GM12878 (cell line): ENCODE data around the gene DUS2. TPM values are rescaled to one million over a fixed set of nuclear protein-coding genes. Genes with fewer than 3 reads are reported as not detected.

Experiments
- CEBPB ChIP-seq, 2 experiments: fragments of 150-350 bp in 1 of 2; IDR thresholded peaks; 2 replicates each; pipeline ENCODE4 v1.6.1; 2012 to 2014; ENCODE audit warnings: low read depth in 2 of 2, low read length in 2 of 2, borderline replicate concordance in 1 of 2, inconsistent platforms in 1 of 2
- EGR1 ChIP-seq, 2 experiments: IDR thresholded peaks; 1 replicate in 1 of 2; 2 replicates in 1 of 2; pipeline ENCODE4 v1.6.1; 2011 to 2012; ENCODE audit warnings: low read depth in 2 of 2, low read length in 2 of 2, borderline replicate concordance in 1 of 2, mild to moderate bottlenecking in 1 of 2, moderate library complexity in 1 of 2
- IKZF2 ChIP-seq, 2 experiments: fragments of 450-650 bp; IDR thresholded peaks; 2 replicates each; pipeline ENCODE4 v1.6.1; 2017; ENCODE audit warnings: mild to moderate bottlenecking in 2 of 2, moderate library complexity in 2 of 2
- NR2F1 ChIP-seq: fragments of 450-650 bp; conservative IDR thresholded peaks from 2 replicates; pipeline ENCODE4 v1.6.1; 2017; ENCODE audit warnings: mild to moderate bottlenecking
- RAD21 ChIP-seq: IDR thresholded peaks from 2 replicates; pipeline ENCODE4 v1.6.1; 2011; ENCODE audit warnings: mild to moderate bottlenecking, low read depth, low read length, moderate library complexity; ENCODE audit not compliant: insufficient read depth
- RELA ChIP-seq: fragments of 450-650 bp; IDR thresholded peaks from 2 replicates; pipeline ENCODE4 v1.8.0; 2014; ENCODE audit warnings: borderline replicate concordance; ENCODE audit not compliant: partially characterized antibody
- SP1 ChIP-seq: IDR thresholded peaks from one replicate; pipeline ENCODE4 v1.6.1; 2011; ENCODE audit warnings: low read depth, low read length
- TCF12 ChIP-seq: IDR thresholded peaks from 2 replicates; pipeline ENCODE4 v1.6.1; 2011; ENCODE audit warnings: low read depth, mild to moderate bottlenecking, low read length
- YBX1 ChIP-seq: fragments of 450-650 bp; IDR thresholded peaks from 2 replicates; pipeline ENCODE4 v1.6.1; 2016; ENCODE audit warnings: antibody characterized with exemption
- ZNF217 ChIP-seq: fragments of 450-650 bp; IDR thresholded peaks from 2 replicates; pipeline ENCODE4 v1.6.1; 2017; ENCODE audit warnings: antibody characterized with exemption, mild to moderate bottlenecking
- polyA plus RNA-seq, 11 experiments: library from polyadenylated mRNA; depleted of rRNA in 4 of 11; unstranded in 6 of 11; stranded (reverse) in 5 of 11; fragments of >200 nt; fragmentation: Nextera tagmentation in 4 of 11; fragmentation: Illumina TruSeq in 1 of 11; extraction: Ambion mirVana in 4 of 11; extraction: Trizol in 1 of 11; gene quantifications; 1 replicate in 1 of 11; 2 replicates in 10 of 11; pipeline versions ENCODE4 v1.2.1 to v1.2.3, GENCODE V29; 2011 to 2016; ENCODE audit warnings: inconsistent platforms in 2 of 11, missing spikeins in 2 of 11, low read depth in 1 of 11
- total RNA-seq, 4 experiments: library from RNA; depleted of rRNA in 3 of 4; stranded (reverse); fragments of >200 nt in 3 of 4; fragmentation: Illumina TruSeq in 1 of 4; extraction: Trizol in 1 of 4; gene quantifications; 2 replicates each; pipeline versions ENCODE4 v1.2.1 to v1.2.3, GENCODE V29; 2013 to 2021
- TF ChIP-seq, protein P1 (sequence below), 3 experiments: IDR thresholded peaks in 2 of 3; conservative IDR thresholded peaks in 1 of 3; 2 replicates each; pipeline ENCODE4 v1.5.1; 2011; ENCODE audit warnings: low read depth in 3 of 3, low read length in 3 of 3, mild to moderate bottlenecking in 3 of 3, control low read depth in 2 of 3, moderate library complexity in 2 of 3, inconsistent platforms in 1 of 3, mixed read lengths in 1 of 3; ENCODE audit not compliant: control insufficient read depth in 2 of 3, insufficient read depth in 1 of 3; ENCODE audit errors: extremely low read depth in 1 of 3
- TF ChIP-seq, protein P2 (sequence below): IDR thresholded peaks from 2 replicates; pipeline ENCODE4 v1.6.1; 2012; ENCODE audit warnings: low read depth, low read length, improper control_type of control experiment
- TF ChIP-seq, protein P3 (sequence below): fragments of 450-650 bp; IDR thresholded peaks from 2 replicates; pipeline ENCODE4 v1.6.1; 2017; ENCODE audit warnings: mild to moderate bottlenecking, moderate library complexity
- TF ChIP-seq, protein P4 (sequence below): IDR thresholded peaks from 2 replicates; pipeline ENCODE4 v1.6.1; 2012; ENCODE audit warnings: mild to moderate bottlenecking, low read depth, low read length
- TF ChIP-seq, protein P5 (sequence below): fragments of 150-350 bp; IDR thresholded peaks from 2 replicates; pipeline ENCODE4 v1.6.1; 2016; ENCODE audit warnings: low read depth, low read length

DUS2 gene
- total and polyA plus RNA-seq, 10 of the 15 experiments (the other 5 are each of a cell fraction or from before 2014, with no cell fraction given), result 4.8 to 32.3 (median 25.5) TPM

DNA sequence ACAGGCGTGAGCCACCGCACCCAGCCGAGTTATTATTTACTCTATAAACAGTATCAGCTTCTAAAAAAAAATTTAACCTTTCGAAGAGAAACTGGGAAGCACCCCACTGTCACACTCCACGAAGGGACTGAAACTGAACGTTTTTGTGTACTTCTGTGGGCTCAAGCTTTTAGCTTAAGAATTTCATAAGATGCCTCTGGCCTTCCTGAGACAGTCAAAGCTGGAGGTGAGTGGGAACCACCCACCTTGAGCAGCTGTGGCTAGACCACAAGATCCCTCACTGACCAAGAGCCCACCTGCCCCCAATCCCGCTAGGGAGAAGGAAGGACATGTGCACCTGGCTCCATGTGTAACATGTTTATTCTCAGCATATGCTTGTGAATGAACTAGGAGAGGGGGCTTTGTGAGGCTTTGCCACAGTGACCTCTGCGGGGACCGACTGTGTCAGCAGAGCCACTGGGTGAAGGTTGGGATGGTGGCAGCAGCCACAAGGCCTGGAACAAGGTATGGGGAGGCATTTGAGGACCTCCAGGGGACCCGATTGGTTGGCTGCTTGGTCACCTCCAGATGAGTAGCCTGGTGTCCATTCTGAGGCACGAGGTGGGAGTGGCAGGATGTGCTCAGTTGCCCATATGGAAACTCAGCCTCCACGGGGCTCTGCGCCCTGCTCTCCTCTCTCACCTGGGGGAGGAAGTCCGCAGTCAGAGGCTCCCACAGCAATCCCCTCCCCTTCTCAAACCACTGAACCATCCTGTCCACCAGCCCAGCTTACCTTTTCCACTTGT, 47.6 kb upstream of the DUS2 start (continued):
- TF ChIP-seq, protein P1, sequence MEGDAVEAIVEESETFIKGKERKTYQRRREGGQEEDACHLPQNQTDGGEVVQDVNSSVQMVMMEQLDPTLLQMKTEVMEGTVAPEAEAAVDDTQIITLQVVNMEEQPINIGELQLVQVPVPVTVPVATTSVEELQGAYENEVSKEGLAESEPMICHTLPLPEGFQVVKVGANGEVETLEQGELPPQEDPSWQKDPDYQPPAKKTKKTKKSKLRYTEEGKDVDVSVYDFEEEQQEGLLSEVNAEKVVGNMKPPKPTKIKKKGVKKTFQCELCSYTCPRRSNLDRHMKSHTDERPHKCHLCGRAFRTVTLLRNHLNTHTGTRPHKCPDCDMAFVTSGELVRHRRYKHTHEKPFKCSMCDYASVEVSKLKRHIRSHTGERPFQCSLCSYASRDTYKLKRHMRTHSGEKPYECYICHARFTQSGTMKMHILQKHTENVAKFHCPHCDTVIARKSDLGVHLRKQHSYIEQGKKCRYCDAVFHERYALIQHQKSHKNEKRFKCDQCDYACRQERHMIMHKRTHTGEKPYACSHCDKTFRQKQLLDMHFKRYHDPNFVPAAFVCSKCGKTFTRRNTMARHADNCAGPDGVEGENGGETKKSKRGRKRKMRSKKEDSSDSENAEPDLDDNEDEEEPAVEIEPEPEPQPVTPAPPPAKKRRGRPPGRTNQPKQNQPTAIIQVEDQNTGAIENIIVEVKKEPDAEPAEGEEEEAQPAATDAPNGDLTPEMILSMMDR (IDR thresholded peaks at IDR 0.05 in 2 of 3, conservative IDR thresholded peaks at IDR 0.05 in 1 of 3; ENCODE audit: control insufficient read depth in 2 of 3, extremely low read depth in 1 of 3, insufficient read depth in 1 of 3, low read depth in 3 of 3, low read length in 3 of 3), result no peak
- TF ChIP-seq ZNF217 (no peak), RELA (no peak), RAD21 (no peak), TCF12 (peak; percentile 94), IKZF2 (IDR thresholded peaks at IDR 0.05) (peak; percentile 59 to 70; a peak in 2 of 4 replicates), CEBPB (IDR thresholded peaks at IDR 0.05; ENCODE audit: borderline replicate concordance in 1 of 2, low read depth in 2 of 2, low read length in 2 of 2) (no peak), EGR1 (IDR thresholded peaks at IDR 0.05; ENCODE audit: borderline replicate concordance in 1 of 2, low read depth in 2 of 2, low read length in 2 of 2) (peak in 1 of 2 experiments; percentile 65; a peak in 1 of 3 replicates), YBX1 (no peak), NR2F1 (0 out of 2 replicates have a peak, but pooled peaks have one; percentile 27), SP1 (peak; percentile 24)
- TF ChIP-seq, protein P2, sequence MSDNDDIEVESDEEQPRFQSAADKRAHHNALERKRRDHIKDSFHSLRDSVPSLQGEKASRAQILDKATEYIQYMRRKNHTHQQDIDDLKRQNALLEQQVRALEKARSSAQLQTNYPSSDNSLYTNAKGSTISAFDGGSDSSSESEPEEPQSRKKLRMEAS, result no peak
- TF ChIP-seq, protein P3, sequence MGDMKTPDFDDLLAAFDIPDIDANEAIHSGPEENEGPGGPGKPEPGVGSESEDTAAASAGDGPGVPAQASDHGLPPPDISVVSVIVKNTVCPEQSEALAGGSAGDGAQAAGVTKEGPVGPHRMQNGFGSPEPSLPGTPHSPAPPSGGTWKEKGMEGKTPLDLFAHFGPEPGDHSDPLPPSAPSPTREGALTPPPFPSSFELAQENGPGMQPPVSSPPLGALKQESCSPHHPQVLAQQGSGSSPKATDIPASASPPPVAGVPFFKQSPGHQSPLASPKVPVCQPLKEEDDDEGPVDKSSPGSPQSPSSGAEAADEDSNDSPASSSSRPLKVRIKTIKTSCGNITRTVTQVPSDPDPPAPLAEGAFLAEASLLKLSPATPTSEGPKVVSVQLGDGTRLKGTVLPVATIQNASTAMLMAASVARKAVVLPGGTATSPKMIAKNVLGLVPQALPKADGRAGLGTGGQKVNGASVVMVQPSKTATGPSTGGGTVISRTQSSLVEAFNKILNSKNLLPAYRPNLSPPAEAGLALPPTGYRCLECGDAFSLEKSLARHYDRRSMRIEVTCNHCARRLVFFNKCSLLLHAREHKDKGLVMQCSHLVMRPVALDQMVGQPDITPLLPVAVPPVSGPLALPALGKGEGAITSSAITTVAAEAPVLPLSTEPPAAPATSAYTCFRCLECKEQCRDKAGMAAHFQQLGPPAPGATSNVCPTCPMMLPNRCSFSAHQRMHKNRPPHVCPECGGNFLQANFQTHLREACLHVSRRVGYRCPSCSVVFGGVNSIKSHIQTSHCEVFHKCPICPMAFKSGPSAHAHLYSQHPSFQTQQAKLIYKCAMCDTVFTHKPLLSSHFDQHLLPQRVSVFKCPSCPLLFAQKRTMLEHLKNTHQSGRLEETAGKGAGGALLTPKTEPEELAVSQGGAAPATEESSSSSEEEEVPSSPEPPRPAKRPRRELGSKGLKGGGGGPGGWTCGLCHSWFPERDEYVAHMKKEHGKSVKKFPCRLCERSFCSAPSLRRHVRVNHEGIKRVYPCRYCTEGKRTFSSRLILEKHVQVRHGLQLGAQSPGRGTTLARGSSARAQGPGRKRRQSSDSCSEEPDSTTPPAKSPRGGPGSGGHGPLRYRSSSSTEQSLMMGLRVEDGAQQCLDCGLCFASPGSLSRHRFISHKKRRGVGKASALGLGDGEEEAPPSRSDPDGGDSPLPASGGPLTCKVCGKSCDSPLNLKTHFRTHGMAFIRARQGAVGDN, result no peak
- TF ChIP-seq, protein P4, sequence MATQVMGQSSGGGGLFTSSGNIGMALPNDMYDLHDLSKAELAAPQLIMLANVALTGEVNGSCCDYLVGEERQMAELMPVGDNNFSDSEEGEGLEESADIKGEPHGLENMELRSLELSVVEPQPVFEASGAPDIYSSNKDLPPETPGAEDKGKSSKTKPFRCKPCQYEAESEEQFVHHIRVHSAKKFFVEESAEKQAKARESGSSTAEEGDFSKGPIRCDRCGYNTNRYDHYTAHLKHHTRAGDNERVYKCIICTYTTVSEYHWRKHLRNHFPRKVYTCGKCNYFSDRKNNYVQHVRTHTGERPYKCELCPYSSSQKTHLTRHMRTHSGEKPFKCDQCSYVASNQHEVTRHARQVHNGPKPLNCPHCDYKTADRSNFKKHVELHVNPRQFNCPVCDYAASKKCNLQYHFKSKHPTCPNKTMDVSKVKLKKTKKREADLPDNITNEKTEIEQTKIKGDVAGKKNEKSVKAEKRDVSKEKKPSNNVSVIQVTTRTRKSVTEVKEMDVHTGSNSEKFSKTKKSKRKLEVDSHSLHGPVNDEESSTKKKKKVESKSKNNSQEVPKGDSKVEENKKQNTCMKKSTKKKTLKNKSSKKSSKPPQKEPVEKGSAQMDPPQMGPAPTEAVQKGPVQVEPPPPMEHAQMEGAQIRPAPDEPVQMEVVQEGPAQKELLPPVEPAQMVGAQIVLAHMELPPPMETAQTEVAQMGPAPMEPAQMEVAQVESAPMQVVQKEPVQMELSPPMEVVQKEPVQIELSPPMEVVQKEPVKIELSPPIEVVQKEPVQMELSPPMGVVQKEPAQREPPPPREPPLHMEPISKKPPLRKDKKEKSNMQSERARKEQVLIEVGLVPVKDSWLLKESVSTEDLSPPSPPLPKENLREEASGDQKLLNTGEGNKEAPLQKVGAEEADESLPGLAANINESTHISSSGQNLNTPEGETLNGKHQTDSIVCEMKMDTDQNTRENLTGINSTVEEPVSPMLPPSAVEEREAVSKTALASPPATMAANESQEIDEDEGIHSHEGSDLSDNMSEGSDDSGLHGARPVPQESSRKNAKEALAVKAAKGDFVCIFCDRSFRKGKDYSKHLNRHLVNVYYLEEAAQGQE, result no peak
- TF ChIP-seq, protein P5, sequence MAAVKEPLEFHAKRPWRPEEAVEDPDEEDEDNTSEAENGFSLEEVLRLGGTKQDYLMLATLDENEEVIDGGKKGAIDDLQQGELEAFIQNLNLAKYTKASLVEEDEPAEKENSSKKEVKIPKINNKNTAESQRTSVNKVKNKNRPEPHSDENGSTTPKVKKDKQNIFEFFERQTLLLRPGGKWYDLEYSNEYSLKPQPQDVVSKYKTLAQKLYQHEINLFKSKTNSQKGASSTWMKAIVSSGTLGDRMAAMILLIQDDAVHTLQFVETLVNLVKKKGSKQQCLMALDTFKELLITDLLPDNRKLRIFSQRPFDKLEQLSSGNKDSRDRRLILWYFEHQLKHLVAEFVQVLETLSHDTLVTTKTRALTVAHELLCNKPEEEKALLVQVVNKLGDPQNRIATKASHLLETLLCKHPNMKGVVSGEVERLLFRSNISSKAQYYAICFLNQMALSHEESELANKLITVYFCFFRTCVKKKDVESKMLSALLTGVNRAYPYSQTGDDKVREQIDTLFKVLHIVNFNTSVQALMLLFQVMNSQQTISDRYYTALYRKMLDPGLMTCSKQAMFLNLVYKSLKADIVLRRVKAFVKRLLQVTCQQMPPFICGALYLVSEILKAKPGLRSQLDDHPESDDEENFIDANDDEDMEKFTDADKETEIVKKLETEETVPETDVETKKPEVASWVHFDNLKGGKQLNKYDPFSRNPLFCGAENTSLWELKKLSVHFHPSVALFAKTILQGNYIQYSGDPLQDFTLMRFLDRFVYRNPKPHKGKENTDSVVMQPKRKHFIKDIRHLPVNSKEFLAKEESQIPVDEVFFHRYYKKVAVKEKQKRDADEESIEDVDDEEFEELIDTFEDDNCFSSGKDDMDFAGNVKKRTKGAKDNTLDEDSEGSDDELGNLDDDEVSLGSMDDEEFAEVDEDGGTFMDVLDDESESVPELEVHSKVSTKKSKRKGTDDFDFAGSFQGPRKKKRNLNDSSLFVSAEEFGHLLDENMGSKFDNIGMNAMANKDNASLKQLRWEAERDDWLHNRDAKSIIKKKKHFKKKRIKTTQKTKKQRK, result no peak
